ENCODE measurements around the gene RNF152.

Gene RNF152

DNA sequence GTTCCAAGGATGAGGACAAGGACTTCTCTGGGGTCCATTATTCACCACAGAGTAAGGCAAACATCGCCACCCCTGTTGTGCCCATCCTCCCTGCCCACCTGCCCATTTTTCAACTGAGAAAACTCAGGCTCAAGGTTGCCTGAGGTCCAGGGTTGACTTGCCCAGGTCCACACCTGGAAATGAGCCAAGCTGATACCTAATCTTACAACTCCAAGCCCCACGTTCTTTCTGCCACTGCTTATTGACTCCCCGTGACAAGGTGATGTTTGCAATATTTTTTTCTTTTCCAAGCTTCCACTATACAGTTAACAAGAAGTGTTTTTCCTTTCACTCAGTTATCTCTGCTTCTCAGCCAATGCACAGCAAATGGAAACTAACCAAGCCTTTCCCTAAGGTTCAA, 39.0 kb downstream of the RNF152 start:
- H3K27ac Mint-ChIP-seq: no peak overlapping the region
- no peaks in the 10 kb centered on the region for H3K9me3 Mint-ChIP-seq
- H3K4me3 Mint-ChIP-seq: no peak overlapping the region
- CTCF ChIA-PET: no interaction called here
- no peaks in the 10 kb centered on the region for H3K4me1 Mint-ChIP-seq
- no peak for DNase-seq
- H3K36me3 Mint-ChIP-seq: no peaks in the 10 kb centered on the region
- H3K27me3 Mint-ChIP-seq: peaks cover 16% of the 10 kb centered on the region

DNA sequence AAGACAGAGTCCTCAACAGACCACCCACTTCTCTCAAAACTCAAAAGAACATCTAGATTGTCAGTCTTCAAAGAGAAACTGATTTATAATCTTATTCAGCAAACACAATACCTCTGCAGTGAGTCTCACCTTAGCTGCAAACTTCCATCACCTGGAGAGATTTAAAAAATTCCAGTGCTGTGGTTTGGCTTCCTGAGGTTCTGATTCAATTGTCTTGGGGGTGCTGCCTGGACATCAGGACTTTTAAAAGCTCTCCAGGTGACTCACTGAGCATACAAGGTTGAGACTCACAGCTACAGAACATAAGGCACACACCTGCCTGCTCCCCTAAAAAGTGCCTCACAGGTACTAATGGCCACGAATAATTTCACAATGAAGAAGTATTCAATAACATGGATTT, 40.3 kb downstream of the RNF152 start:
- Mint-ChIP-seq H3K36me3 (no peaks in the 10 kb centered on the region), H3K27me3 (peaks cover 16% of the 10 kb centered on the region), H3K4me1 (no peaks in the 10 kb centered on the region), H3K4me3 (no peak overlapping the region), H3K9me3 (no peaks in the 10 kb centered on the region), H3K27ac (no peak overlapping the region)
- DNase-seq: no peak
- CTCF ChIA-PET: interaction anchor here (1.0 kb wide), 1 partner anchor 275 kb away, joined by 3 read pairs; no protein-coding TSS in a partner anchor

GRCh38 chr18:61851940-61852451, 40.8 kb downstream of the RNF152 start:
- no peak overlapping the region for H3K27ac Mint-ChIP-seq
- H3K4me3 Mint-ChIP-seq: no peak overlapping the region
- peaks cover 16% of the 10 kb centered on the region for H3K27me3 Mint-ChIP-seq
- DNase-seq: no peak
- H3K36me3 Mint-ChIP-seq: no peaks in the 10 kb centered on the region
- no peaks in the 10 kb centered on the region for H3K4me1 Mint-ChIP-seq
- no peaks in the 10 kb centered on the region for H3K9me3 Mint-ChIP-seq
- CTCF ChIA-PET: no interaction called here

DNA sequence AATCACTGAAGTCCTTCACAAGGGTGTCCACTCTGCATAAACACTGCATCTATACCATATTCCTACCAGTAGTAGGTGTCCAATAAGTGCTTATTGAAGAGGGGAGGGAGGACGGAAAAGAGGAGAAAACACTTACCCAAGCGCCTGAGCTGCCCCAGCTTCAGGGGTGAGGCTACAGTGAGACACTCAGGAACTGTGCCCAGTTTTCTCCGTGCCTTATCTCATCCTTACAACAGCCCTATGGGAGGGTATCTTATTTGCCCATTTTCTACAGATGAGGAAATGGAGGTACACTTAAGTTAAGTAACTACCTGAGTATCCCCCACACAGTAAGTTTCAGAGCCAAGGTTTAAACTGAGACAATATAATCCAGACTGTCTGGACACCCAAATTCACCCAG, 41.5 kb downstream of the RNF152 start:
- Mint-ChIP-seq H3K36me3 (no peaks in the 10 kb centered on the region), H3K4me3 (no peak overlapping the region), H3K27ac (no peak overlapping the region), H3K4me1 (no peaks in the 10 kb centered on the region), H3K27me3 (peaks cover 16% of the 10 kb centered on the region), H3K9me3 (no peaks in the 10 kb centered on the region)
- CTCF ChIA-PET: no interaction called here
- DNase-seq: no peak

DNA sequence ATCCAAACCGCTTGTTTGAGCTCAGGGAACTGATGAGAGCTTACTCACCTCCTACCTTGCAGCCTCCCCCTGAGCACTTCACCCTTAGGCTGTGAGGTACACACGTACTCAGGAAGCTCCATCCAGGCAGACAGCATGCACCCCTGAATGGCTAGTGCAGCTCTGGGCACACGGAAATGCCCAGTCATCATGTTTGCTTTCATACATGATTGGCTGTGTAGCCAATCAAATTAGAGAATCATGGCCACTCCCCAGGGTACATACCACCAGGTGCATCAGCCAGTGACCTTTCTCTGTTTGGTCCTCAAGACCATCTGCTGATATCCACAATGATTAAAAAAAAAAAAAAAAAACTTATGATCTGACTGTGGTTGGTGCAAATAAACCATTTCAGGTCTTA, 42.1 kb downstream of the RNF152 start:
- no peak for DNase-seq
- CTCF ChIA-PET: no interaction called here
- no peaks in the 10 kb centered on the region for H3K36me3 Mint-ChIP-seq
- H3K4me1 Mint-ChIP-seq: no peaks in the 10 kb centered on the region
- H3K27me3 Mint-ChIP-seq: peaks cover 16% of the 10 kb centered on the region
- no peaks in the 10 kb centered on the region for H3K9me3 Mint-ChIP-seq
- H3K27ac Mint-ChIP-seq: no peak overlapping the region
- no peak overlapping the region for H3K4me3 Mint-ChIP-seq

DNA sequence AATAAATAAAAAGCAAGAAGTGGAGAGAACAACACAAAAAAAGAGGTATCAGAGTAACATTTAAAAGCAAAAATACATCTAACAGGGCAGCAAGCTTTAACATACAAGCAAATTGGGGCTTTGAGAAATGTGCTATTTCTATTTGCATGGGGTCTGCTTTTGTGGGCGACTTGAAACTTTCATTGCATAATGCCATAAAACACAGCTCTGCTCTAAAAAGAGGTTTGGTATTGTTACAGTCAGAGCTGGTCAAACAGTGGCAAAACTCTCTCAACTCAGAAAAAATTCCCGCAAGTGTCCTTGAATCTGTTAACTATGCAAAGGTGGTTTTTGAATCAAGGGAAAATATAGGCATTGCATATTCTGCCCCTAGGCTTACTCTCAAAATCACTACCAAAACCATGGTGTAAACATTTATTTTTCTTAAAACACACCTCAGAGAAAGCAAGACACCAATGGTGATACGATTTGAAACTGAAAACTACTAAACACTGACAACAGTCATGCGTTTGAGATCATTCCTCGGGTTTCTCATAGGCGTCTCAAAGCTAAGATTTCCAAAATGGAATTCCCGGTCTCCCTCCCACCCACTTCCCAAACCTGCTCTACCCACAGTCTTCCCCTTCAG, 45.5 kb downstream of the RNF152 start:
- Mint-ChIP-seq H3K9me3 (no peaks in the 10 kb centered on the region), H3K36me3 (no peaks in the 10 kb centered on the region), H3K4me1 (no peaks in the 10 kb centered on the region), H3K27me3 (peaks cover 16% of the 10 kb centered on the region), H3K27ac (no peak overlapping the region), H3K4me3 (no peak overlapping the region)
- CTCF ChIA-PET: no interaction called here
- DNase-seq: no peak

DNA sequence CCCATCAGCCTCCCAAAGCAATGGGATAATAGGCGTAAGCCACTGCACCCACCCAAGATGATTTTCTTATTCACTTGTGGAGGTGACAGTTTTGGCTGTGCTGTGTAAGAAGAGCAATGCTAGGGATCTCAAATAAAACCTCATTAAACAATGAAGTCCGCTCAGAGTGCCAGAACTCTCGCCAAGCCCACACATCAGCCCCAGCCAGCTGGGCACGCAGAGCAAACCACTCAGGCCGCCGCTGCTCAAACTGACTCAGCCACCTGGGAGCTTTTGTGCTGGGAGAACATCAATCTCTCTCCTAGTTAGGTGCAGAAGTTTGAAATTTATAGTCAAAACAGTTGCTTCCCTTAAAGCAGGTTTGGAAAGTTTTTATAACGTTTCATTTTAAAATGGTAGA, 47.6 kb downstream of the RNF152 start:
- Mint-ChIP-seq H3K27ac (no peak overlapping the region), H3K27me3 (peaks cover 12% of the 10 kb centered on the region), H3K4me1 (no peaks in the 10 kb centered on the region), H3K4me3 (no peak overlapping the region), H3K9me3 (no peaks in the 10 kb centered on the region), H3K36me3 (no peaks in the 10 kb centered on the region)
- CTCF ChIA-PET: no interaction called here
- no peak for DNase-seq

GRCh38 chr18:61844726-61845125, 48.1 kb downstream of the RNF152 start:
- Mint-ChIP-seq H3K27ac (no peak overlapping the region), H3K9me3 (no peaks in the 10 kb centered on the region), H3K36me3 (no peaks in the 10 kb centered on the region), H3K27me3 (peaks cover 12% of the 10 kb centered on the region), H3K4me3 (no peak overlapping the region), H3K4me1 (no peaks in the 10 kb centered on the region)
- no peak for DNase-seq
- CTCF ChIA-PET: no interaction called here

- Mint-ChIP-seq H3K4me3 (no peak overlapping the region), H3K27me3 (peaks cover 10% of the 10 kb centered on the region), H3K4me1 (no peaks in the 10 kb centered on the region), H3K9me3 (no peaks in the 10 kb centered on the region), H3K27ac (no peak overlapping the region), H3K36me3 (no peaks in the 10 kb centered on the region)
- CTCF ChIA-PET: no interaction called here
- DNase-seq: no peak
Measured at GRCh38 chr18:61842146-61842545, 50.7 kb downstream of the RNF152 start.

DNA sequence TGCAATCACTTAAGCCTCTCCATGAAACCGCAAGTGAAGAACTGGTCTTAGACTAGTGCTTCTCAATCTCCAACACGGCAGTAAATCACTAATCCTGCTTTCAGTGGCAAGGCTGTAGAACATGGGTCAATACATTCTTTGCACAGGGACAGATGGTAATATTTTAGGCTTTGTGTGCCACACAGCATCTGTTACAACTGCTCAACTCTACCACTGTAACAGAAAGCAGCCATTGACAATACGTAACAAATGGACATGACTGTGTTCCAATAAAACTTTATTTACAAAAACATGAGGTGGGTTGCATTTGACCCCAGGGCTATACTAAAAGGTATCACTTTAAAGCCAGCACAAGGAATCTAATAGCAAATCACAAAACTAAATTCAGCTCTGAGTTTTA, 51.1 kb downstream of the RNF152 start:
- no peak for DNase-seq
- H3K27me3 Mint-ChIP-seq: peaks cover 10% of the 10 kb centered on the region
- CTCF ChIA-PET: no interaction called here
- no peak overlapping the region for H3K27ac Mint-ChIP-seq
- H3K4me1 Mint-ChIP-seq: no peaks in the 10 kb centered on the region
- H3K4me3 Mint-ChIP-seq: no peak overlapping the region
- H3K36me3 Mint-ChIP-seq: no peaks in the 10 kb centered on the region
- H3K9me3 Mint-ChIP-seq: no peaks in the 10 kb centered on the region

DNA sequence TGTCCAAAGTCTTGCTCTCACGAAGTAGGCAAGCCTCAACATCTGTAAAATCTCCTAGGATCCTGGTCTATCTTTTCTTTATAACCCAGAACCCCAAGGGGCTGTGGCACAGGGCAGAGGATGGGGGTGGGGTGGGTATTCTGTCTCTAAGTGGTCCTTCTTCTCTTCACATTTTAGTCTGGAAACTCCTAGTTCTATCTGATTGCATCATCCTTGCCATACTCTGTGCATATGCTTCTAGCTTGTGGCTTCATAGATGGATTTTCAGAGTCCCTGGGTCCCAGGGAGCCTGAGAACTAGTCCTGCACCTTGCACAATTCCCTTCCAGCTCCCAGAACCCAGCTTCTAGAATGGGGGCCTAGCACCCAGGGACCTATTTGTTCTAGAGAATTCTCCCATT, 52.5 kb downstream of the RNF152 start:
- CTCF ChIA-PET: no interaction called here
- Mint-ChIP-seq H3K27ac (no peak overlapping the region), H3K4me1 (no peaks in the 10 kb centered on the region), H3K4me3 (no peak overlapping the region), H3K27me3 (peaks cover 10% of the 10 kb centered on the region), H3K36me3 (no peaks in the 10 kb centered on the region), H3K9me3 (no peaks in the 10 kb centered on the region)
- DNase-seq: no peak

DNA sequence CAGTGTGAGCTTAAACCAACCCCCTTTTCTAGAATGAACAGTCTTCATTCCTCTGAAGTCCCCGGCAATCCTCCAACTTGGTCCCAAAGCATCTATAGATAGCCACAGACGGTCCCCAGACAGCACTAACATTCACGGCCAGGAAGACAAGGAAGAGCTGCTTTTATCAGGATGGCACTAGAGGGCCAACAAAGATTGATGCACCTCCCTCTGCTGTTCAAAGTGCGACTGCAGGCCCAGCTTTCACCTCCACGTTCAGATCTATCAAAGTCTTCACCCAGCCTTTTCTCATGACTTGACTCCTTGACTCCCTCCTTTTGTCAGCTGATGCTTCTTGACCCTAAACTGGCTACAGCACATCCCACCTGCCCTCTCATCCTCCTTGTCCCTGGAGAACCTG, 54.3 kb downstream of the RNF152 start:
- H3K4me3 Mint-ChIP-seq: no peak overlapping the region
- no peaks in the 10 kb centered on the region for H3K9me3 Mint-ChIP-seq
- no peak overlapping the region for H3K27ac Mint-ChIP-seq
- CTCF ChIA-PET: no interaction called here
- peaks cover 9% of the 10 kb centered on the region for H3K4me1 Mint-ChIP-seq
- DNase-seq: no peak
- no peaks in the 10 kb centered on the region for H3K36me3 Mint-ChIP-seq
- peaks cover 6% of the 10 kb centered on the region for H3K27me3 Mint-ChIP-seq

DNA sequence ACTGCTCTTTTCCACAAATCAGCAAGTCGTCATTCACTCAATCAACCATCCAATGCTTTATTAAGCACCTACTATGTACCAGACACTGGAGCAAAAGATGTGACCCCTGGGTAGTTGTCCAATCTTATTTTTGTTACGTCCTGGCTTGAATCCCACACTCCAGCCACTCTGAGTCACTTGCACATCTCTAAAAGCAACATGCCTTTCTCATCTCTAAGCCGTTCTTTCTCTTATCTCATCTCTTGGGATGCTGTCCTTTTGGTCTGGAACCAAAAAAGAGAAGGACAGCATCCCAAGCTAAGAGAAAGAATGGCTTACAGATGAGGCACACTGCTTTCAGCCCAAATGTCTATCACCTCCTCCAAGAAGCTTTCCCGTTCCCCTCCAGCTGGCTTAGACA, 58.8 kb downstream of the RNF152 start:
- CTCF ChIA-PET: interaction anchor here (0.7 kb wide), 1 partner anchor 261 kb away, joined by 3 read pairs; no protein-coding TSS in a partner anchor
- H3K27me3 Mint-ChIP-seq: peaks cover 19% of the 10 kb centered on the region
- H3K9me3 Mint-ChIP-seq: no peaks in the 10 kb centered on the region

DNA sequence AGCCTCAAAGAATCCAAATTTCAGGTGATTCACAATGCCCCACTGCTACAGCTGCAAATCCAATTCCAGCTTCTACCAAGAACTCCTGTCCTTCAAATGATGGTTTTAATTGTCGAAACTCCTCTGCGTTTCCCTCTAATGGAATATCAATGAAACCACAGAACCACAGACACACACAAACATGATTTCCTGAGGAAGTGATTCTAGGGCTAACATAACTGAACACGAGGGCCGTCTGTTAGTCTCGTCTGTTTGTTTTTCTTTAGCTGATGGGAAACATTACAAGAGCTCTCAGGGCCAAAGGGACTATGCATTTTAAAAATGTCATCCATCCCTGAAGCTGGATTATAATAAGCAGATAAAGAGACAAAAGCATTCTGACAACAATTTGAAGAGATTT, 59.4 kb downstream of the RNF152 start:
- no peaks in the 10 kb centered on the region for H3K36me3 Mint-ChIP-seq
- peaks cover 19% of the 10 kb centered on the region for H3K4me1 Mint-ChIP-seq
- peaks cover 16% of the 10 kb centered on the region for H3K27me3 Mint-ChIP-seq
- no peak for DNase-seq
- no peak overlapping the region for H3K27ac Mint-ChIP-seq
- CTCF ChIA-PET: interaction anchor here (0.7 kb wide), 1 partner anchor 260 kb away, joined by 3 read pairs; no protein-coding TSS in a partner anchor
- H3K4me3 Mint-ChIP-seq: no peak overlapping the region
- H3K9me3 Mint-ChIP-seq: no peaks in the 10 kb centered on the region

More for the DNA sequence above, 58.8 kb downstream of the RNF152 start:
- no peak overlapping the region for H3K4me3 Mint-ChIP-seq
- no peak for DNase-seq
- H3K27ac Mint-ChIP-seq: no peak overlapping the region
- peaks cover 19% of the 10 kb centered on the region for H3K4me1 Mint-ChIP-seq
- H3K36me3 Mint-ChIP-seq: no peaks in the 10 kb centered on the region

- H3K27me3 Mint-ChIP-seq: peaks cover 20% of the 10 kb centered on the region
- no peak overlapping the region for H3K4me3 Mint-ChIP-seq
- no peaks in the 10 kb centered on the region for H3K9me3 Mint-ChIP-seq
- CTCF ChIA-PET: no interaction called here
- no peak overlapping the region for H3K27ac Mint-ChIP-seq
- H3K4me1 Mint-ChIP-seq: peaks cover 19% of the 10 kb centered on the region
- no peak for DNase-seq
- no peaks in the 10 kb centered on the region for H3K36me3 Mint-ChIP-seq
Measured at GRCh38 chr18:61832858-61833257, 59.9 kb downstream of the RNF152 start.

GRCh38 chr18:61831071-61831470, 61.7 kb downstream of the RNF152 start:
- CTCF ChIA-PET: no interaction called here
- H3K9me3 Mint-ChIP-seq: no peaks in the 10 kb centered on the region
- no peak overlapping the region for H3K4me3 Mint-ChIP-seq
- H3K4me1 Mint-ChIP-seq: peaks cover 19% of the 10 kb centered on the region
- DNase-seq: no peak
- H3K27ac Mint-ChIP-seq: no peak overlapping the region
- no peaks in the 10 kb centered on the region for H3K36me3 Mint-ChIP-seq
- H3K27me3 Mint-ChIP-seq: peaks cover 20% of the 10 kb centered on the region
